ENCODE results near the gene DIRAS1.
A peak's percentile ranks its signal among the peaks of the same experiment; 100 is the strongest.
"Not testable (repeated sequence)": the region's sequence is repeated elsewhere in the genome, so short reads cannot be mapped to it uniquely, and the experiment has no call there.

DIRAS1 gene

DNA sequence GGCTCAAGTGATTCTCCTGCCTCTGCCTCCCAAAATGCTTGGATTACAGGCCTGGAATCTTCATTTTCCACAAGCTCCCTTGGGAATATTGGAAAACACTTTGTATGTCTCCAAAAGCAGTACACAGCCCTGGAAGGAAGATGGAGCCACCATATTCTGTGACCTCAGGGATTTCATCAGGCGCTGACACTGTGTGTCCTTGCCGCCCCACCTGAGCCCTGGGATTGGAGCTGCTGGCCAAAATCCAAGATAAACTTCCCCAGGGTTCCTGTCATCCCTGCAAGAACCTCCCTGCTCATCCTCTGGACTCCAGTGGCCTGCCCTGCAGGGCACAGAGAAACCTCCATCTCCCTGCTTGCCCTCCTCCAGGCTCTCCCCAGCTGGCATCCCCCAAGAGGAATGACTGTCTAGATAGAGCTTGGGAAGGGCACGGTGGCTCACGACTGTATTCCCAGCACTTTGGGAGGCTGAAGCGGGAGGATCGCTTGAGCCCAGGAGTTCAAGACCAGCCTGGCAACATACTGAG is 17.4 kb downstream of the DIRAS1 start:
- no peak for DNase-seq

DNA sequence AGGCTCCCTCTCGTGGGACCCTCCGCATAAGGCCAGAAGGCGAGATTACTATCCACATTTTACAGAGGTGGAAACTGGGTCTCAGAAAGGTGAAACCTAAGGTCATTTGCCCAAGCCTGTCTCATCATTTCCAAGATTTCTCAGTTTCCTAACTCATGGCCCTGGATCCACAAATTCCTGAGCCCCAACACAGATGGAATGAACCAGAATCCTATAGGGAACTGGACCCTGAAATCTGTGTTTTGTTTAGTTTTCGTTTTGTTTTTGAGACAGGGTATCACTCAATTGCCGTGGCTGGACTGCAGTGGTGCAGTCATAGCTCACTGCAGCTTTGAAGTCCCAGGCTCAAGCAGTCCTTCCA is 18.1 kb downstream of the DIRAS1 start:
- DNase-seq = no peak

DNA sequence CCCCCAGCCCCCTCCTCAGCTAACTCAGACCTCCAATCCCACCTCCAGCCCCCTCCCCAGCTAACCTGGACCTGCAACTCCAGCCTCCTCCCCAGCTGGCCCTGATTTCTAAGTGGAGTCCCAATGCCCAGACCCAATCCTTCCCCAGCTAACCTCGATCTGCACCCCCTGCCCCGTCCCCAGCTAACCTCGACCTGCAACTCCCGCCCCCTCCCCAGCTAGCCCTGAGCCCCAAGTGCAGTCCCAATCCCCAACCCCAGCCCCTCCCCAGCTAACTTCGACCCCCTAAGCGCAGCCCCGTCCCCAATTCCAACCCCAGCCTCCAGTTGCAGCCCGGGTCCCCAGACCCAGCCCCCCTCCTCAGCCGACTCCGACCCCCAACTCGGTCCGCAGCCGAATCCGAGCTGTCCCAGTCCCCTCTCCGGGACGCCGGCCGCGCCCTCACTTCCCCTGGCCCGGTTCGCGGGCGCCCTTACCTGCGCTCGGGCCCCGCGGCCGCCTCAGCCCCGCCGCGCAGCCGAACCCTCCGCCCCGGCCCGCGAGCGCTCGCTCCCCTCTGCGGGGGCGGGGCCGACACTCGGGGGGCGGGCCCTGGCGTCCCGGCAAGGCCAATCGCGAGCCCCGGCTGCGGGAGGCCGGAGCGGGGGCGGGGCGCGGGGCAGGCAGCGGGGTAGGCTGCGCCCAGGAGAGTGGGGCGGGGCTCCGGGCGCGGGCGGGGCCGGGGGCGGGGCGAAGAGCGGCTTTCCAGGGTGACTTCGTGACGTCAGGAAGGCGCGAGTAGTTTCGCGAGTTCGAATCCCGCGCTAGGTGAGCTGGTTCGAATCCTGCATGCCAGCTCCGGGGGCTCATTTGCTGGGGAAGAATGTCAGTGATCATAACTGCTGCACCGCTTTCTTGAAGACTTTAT is 18.7 kb downstream of the DIRAS1 start, which contains the start of gene GNG7:
Gene GNG7 (minus strand): TSS at position 525 of the 907 bp plus-strand sequence. CDS start 182,006 bp downstream, outside the sequence.
- DNase-seq = peak; percentile 96

DNA sequence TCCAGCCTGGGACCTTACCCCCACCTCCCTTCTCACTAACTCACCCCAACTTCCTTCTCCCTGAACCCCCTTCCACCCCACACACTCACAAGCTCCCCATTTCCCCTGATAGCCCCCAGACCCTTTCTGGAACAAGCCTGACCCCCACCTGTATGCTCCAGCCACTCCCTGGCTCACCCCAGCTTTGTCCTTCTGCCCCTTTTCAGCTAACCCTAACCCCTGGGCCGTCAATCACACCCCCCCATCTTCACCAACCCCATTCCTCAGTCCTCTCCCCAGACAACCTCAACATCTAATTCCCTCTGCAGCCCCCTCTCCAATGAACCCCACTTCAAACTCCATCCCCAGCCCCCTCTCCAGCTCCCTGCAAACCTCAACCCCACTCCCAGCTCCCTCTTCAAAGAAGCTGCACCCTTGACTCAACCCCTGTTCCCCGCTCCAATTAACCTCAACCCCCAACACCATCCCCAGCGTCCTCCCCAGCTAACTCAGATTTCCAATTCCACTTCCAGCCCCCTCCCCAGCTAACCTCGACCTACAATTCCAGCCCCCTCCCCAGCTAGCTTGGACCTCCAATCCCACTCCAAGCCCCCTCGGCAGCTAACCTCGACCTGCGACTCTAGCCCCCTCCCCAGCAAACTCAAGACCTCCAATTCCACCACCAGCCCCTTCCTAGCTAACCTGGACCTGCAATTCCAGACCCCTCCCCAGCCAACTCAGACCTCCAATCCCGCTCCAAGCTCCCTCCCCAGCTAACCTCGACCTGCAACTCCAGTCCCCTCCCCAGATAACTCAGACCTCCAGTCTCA is 19.6 kb downstream of the DIRAS1 start:
- no peak for DNase-seq

DNA sequence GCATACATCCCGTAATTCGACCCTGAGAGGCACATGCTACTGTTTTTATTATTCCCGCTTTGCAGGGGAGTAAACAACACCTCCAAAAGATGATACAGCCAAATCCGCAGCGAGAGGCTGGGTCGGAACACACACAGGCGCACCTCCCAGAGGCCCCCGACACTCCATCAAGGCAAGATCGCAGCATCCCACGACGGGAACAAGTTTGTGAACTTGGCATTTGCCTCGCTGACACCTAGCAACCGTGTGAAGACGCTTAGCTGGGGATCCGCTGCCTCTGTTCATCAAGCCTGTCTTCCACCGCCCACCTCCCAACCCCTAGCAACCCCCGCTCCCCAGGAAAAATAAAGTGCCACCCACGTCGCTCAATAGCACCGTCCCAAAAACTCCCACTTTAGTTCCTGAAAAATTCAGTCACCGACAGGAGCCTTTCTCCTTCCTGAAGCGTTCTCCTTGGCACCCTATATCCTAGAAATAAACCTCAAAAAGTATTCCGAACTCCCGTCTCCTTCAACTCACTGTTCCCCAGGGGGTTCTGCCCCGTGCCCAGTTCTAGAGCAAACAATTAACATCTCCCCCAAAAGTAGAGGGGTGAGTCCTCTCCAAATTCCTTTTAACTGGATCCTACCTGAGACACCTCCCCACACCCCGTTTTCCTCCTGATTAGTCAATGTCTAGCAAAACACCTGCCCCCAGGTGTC is 20.4 kb downstream of the DIRAS1 start:
- no peak for DNase-seq

DNA sequence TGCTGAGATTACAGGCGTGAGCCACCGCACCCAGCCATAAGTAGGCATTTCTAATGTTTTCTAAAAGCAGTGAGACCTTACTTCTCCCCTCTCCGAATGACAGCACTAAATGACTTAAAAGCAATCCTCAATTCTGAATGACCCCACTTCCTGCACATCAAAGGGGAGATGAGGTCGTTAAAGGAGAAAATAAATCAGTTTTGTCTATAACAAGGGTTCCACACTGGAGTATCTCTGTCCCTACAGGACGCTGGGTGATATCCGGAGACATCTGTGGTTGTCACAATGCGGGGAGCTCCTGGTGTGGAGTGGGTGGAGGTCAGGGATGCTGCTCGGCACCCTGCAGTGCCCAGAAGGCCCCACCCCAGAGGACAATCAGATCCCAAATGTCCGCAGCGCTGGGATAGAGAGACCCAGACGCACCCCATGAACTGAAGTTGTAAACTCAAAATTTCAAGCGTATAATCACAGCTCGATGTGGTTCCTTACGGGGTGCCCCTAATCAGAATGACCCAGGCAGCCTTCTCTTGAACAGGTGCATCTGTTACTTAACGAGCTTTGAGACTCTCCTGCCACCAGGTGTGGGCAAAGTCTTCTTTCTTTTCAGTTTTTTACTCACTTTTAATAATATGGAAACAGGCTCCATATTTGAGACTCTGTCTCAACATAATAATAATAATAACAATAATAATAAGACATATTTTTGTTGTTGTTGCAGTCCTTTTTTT is 21.6 kb downstream of the DIRAS1 start:
- no peak for DNase-seq

DNA sequence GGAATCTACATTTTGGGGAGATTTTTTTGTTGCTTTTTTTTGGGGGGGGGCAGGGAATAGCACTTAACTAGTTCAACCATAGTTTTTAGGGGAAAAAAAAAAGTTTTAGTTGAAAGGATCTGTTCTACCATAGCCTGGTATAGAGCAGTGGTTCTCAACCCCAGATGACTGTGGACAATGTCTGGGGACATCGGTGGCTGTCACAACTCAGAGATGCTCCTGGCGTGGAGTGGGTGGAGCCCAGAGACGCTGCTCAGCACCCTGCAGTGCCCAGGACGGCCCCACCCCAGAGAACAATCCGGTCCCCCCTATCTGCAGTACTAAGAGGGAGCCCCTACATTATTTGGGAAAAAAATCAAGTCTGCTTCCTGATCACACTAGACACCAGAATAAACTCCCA is 27.0 kb downstream of the DIRAS1 start:
- no peak for DNase-seq

DNA sequence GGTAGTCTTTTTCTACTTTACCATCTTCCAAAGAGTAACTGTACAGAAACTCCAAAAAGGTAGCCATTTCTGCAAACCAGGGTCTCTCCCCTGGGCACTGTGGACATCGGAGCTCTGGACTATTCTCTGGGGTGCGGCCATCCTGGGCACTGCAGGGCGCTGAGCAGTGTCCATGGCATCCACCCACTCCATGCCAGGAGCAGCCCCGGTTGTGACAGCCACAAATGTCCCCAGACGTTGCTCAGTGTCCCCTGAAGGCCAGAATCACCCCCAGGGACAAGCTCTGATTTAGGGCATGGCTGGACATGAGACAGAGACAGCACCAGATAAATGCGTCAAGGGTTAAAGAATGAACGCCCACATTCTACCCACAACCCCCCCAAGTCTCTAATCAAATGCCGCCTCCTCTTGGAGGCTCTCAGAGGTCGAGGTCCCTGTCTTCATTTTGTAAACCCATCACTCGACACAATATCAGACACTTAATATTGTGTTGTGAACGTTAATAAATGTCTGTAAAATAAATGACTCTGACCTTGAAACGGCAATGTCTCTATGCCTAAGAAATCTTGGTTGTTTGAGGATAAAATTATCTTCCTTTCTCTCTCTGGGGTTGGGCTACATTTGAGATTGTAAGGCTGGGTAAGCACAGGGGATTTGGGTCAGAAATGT is 27.5 kb downstream of the DIRAS1 start:
- no peak for DNase-seq

DNA sequence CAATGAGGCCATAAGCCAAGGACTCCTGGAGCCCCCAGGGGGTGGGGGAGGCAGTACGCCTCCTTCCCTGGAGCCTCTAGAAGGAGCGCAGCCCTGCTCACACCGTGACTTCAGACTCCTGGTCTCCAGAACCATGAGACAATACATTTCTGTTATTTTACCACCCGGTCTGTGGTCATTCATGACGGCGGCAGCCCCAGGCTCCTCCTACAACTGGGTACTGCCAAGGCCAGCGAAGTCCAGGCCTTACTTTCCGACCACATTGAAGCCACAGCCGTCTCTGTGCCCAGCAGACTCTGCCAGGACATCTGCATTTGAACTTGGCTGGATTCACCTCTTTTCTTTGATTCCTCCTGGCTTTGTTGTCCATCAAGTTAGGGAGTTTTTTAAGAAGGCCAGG is 29.2 kb downstream of the DIRAS1 start:
- DNase-seq = no peak

DNA sequence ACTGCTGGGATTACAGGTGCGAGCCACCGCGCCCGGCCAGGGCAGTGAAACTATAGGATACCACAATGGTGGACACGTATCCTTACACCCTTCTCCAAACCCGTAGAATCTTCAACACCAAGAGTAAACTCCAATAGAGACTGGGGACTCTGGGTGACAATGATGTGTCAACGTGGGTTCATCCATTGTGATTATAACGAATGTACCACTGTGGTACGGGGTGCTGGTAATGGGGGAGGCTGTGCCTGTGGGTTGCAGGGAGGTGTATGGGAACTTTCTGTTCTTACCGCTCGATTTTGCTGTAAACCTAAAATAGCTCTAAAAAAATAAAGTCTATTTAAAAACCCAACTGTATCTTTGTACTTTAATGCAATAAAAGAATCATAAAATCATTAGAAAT is 30.3 kb downstream of the DIRAS1 start:
- DNase-seq = no peak

DNA sequence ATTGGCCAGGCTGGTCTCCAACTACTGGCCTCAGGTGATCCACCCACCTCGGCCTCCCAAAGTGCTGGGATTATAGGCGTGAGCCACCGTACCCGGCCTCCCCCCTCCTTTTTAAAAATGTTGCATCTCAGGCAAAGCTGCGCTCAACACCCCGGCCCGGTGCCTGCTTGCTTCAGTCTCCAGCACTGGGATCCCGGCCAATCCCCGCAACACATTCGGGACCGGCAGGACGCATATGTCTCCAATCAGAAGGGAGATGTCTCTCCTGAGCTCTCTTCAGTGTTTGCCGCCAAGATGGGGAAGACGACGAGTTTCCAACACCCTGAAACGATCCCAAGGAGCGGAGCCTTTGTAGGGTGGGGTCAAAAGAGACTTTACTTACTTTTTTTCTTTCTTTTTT is 34.8 kb downstream of the DIRAS1 start:
- no peak for DNase-seq

DNA sequence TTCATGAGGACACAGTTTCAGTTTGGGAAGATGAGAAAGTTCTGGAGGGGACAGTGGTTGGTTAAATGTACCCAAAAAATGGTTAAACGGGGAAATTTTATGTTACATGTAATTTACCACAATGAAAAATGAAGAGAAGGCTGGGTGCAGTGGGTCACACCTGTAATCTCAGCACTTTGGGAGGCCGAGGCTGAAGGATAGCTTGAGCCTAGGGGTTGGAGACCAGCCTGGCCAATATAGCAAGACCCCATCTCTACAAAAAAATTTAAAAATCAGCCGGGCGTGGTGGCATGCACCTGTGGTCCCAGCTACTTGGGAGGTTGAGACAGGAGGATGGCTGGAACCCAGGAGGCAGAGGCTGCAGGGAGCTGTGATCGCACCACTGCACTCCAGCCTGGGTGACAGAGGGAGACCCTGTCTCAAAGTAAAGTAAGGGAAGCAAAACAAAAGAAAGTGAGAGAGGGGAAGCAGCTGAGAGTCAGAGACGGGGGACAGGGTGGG is 35.9 kb downstream of the DIRAS1 start:
- DNase-seq = no peak

DNA sequence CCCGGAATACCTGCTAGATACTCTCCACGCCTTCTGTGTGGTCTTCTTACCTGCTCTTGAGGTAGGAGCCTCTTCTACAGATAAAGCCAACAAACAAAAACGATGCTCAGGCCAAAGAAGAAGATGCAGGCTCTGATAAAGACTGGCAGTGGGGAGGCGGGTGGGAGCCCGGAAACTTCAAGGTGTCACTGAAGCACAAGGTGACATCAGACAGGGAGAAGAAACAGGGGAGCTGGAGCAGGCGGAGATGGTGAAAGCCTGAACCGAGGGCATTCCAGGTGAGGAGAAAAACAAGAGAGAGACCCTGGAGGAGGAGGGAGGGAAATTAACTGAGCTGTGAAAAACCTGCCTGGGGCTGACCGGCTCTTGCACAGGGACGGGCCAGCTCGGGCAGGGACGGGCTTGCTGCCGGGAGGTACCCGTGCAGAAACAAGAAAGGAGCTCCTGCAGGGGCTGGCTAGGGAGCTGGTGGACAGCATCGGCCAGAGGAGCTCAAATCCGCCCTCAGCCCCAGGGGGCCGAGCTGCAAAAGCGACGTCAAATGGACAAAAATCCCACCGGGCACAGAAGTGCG is 37.7 kb downstream of the DIRAS1 start:
- no peak for DNase-seq

DNA sequence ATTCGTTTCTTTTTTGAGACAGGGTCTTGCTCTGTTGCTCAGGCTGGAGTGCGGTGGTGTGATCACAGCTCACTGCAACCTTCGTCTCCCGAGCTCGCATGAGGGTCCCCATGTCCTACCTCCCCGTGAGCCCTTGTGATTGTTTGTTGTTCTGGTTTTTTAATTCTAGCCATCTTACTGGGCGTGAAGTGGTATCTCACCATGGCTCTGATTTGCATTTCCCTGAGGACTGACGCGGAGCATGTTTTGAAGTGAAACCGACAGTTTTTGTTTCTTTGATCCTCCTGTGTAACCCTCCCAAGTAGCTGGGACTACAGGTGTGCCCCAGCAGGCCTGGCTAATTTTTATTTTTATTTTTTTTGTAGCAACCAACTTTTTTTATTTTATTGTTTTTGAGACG is 40.4 kb downstream of the DIRAS1 start:
- no peak for DNase-seq

DNA sequence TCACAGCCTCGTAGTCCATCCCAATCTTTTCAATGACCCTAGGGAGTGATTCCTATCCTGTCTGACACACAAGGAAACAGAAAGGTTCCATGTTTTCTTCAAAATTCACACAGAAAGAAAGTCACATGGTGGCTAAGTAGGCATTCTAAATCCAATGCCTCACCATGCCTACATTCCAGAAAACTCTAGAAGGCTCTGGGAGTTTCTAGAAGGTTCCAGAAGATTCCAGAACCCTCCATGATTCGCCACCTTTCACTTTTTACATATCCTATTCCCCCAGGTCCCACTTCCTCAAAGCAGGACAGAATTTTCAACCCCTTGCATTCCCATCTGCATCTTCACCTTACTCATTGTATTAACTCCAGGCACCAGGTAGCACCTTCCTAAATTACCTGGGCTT is 41.7 kb downstream of the DIRAS1 start:
- no peak for DNase-seq

DNA sequence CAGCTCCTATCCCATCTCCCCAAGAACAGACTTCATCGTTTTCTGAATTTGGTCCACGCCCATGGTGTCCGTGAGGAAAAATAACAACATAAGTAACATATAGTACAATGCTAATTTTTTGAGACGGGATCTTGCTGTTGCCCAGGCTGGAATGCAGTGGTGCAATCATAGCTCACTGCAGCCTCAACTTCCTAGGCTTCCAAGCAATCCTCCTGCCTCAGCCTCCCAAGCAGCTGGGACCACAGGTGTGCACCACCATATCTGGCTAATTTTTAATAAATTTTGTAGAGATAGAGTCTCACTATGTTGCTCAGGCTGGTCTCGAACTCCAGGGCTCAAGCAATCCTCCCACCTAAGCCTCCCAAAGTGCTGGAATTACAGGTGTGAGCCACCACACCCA is 42.2 kb downstream of the DIRAS1 start:
- DNase-seq = not testable (repeated sequence)

DNA sequence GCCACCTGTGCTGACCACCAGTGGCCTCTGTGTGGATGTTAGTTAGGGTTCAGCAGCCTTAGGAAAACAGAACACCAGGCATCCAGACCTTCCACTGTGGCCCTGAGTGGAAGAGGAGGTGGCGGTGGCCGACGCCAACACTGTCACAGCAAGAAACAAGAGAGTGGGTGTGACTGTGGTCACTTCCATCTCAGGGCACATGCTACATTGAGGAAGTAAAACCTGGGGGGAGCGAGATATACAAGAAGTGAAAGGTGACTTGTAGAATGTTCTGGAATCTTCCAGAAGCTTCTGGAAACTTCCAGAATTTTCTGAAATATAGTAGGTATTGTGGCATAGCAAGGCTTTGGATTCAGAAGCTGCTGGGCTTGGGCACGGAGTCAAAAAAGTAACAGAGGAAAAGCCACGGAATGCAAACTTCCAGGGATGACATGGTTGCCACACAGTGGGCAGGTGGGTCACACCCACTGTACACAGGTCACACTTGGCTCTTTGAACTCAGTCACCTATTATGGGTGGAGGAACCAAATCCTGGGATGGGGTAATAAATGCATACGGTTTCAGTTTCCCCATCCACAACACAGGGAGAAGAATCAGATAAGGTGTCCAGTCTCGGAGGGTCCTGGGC is 43.0 kb downstream of the DIRAS1 start:
- DNase-seq = no peak

DNA sequence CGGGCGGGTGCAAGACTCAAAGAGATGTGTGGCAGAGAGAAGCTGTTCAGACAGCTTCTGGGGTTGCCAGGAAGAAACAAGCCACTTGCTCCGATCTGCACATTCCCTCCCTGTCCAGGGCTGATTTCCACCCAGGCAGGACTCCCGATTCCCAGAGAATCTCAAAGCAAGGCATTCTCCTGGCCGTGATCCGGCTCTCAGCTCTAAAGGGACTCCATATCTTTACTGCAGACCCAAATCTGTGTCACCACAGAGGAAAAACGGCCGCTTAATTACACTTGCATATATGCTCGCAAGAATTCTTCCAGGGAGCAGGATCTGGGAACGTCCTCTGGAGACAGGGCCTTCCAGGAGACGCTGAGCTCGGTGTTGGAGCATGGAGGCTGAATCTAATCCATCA is 44.3 kb downstream of the DIRAS1 start:
- no peak for DNase-seq

DNA sequence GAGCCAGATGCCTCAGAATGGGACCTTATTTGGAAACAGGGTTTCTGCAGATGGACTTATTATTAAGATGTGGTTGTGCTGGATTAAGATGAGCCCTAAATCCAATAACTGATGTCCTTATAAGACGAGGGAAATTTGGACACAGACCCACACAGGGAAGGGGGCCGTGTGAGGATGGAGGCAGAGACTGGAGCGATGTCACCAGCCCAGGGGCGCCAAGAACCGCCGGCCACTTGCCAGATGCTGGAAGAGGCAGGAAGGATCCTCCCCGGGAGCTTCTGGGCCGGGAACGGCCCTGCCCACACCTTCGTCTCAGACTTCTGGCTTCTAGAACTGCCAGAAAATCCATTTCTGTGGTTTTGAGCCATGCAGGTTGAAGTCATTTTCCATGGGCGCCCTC is 45.3 kb downstream of the DIRAS1 start:
- no peak for DNase-seq

DNA sequence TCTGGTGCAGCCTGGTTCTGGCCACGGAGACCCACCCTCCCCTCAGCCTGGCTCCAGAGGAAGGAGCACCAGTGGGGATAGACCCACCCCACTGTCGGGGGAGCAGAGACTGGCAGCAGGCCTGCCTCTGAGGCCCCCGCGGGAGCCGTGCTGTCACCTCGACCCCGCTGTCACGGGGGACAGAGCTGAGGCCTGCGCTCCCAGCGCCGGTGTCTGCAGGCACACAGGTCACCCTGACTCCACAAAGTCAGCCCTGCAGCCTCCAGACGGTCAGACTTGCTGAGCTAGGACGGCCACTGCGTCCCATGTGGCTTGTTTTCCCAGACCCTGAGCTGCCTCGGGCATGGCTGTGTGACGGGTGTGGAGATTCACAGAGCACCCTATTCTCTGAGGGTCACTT is 51.0 kb downstream of the DIRAS1 start:
- DNase-seq = no peak
